SK-N-SH treated with all-trans-retinoic acid at 6 μM for 48 hours (cell line): Measurements from ENCODE around the gene SPATA18.

ENCODE experiments used
- ARNTL ChIP-seq: fragments of 450-650 bp; formaldehyde crosslinking; IDR thresholded peaks from 2 replicates; pipeline ENCODE4 v1.5.0; 2020; ENCODE audit warnings: low read depth, mild to moderate bottlenecking, moderate library complexity, borderline replicate concordance
- BACH2 ChIP-seq: fragments of 250-450 bp; sonication (Bioruptor Pico); IDR thresholded peaks from 2 replicates; pipeline ENCODE4 v1.9.0; 2021; ENCODE audit warnings: mild to moderate bottlenecking, borderline replicate concordance
- ISL1 ChIP-seq: fragments of 250-450 bp; sonication (Bioruptor Pico); IDR thresholded peaks from 2 replicates; pipeline ENCODE4 v2.1.2; 2022; ENCODE audit warnings: mild to moderate bottlenecking, moderate library complexity
- PPARA ChIP-seq: fragments of 250-450 bp; sonication (Bioruptor Pico); IDR thresholded peaks from 2 replicates; pipeline ENCODE4 v1.5.0; 2020; ENCODE audit warnings: mild to moderate bottlenecking, borderline replicate concordance
- RARB ChIP-seq: fragments of 250-450 bp; sonication (Bioruptor Pico); IDR thresholded peaks from 2 replicates; pipeline ENCODE4 v1.8.0; 2021; ENCODE audit warnings: mild to moderate bottlenecking, moderate library complexity
- TOX ChIP-seq: fragments of 250-450 bp; sonication (Bioruptor Pico); IDR thresholded peaks from 2 replicates; pipeline ENCODE4 v1.8.0; 2021; ENCODE audit warnings: mild to moderate bottlenecking, moderate library complexity, borderline replicate concordance
- TSHZ2 ChIP-seq: fragments of 250-450 bp; sonication (Bioruptor Pico); IDR thresholded peaks from 2 replicates; pipeline ENCODE4 v1.5.0; 2020; ENCODE audit warnings: mild to moderate bottlenecking, moderate library complexity
- ZFP3 ChIP-seq: fragments of 250-450 bp; sonication (Bioruptor Pico); IDR thresholded peaks from 2 replicates; pipeline ENCODE4 v1.5.0; 2020; ENCODE audit warnings: mild to moderate bottlenecking, moderate library complexity
- ZFP30 ChIP-seq: fragments of 450-650 bp; formaldehyde crosslinking; IDR thresholded peaks from 2 replicates; pipeline ENCODE4 v1.5.0; 2022; ENCODE audit warnings: mild to moderate bottlenecking, moderate library complexity
- ZNF70 ChIP-seq: fragments of 450-650 bp; formaldehyde crosslinking; IDR thresholded peaks from 2 replicates; pipeline ENCODE4 v1.5.0; 2020; ENCODE audit warnings: mild to moderate bottlenecking, moderate library complexity
- TF ChIP-seq, protein P1 (sequence below): fragments of 250-450 bp; sonication (Bioruptor Pico); IDR thresholded peaks from 2 replicates; pipeline ENCODE4 v1.8.0; 2021; ENCODE audit warnings: low read depth, mild to moderate bottlenecking, moderate library complexity, borderline replicate concordance

- TF ChIP-seq ZFP3, result no peak
- TF ChIP-seq PPARA (CRISPR knock-in tag), result no peak
- TF ChIP-seq ARNTL (CRISPR knock-in tag), result no peak
- TF ChIP-seq BACH2 (CRISPR knock-in tag), result no peak
- no peak for TF ChIP-seq ZNF70
- no peak for TF ChIP-seq TOX (CRISPR knock-in tag)
- TF ChIP-seq RARB (CRISPR knock-in tag), result no peak
- no peak for TF ChIP-seq TSHZ2 (CRISPR knock-in tag)
- no peak for TF ChIP-seq ZFP30
- no peak for TF ChIP-seq ISL1 (CRISPR knock-in tag)
- TF ChIP-seq, protein P1, sequence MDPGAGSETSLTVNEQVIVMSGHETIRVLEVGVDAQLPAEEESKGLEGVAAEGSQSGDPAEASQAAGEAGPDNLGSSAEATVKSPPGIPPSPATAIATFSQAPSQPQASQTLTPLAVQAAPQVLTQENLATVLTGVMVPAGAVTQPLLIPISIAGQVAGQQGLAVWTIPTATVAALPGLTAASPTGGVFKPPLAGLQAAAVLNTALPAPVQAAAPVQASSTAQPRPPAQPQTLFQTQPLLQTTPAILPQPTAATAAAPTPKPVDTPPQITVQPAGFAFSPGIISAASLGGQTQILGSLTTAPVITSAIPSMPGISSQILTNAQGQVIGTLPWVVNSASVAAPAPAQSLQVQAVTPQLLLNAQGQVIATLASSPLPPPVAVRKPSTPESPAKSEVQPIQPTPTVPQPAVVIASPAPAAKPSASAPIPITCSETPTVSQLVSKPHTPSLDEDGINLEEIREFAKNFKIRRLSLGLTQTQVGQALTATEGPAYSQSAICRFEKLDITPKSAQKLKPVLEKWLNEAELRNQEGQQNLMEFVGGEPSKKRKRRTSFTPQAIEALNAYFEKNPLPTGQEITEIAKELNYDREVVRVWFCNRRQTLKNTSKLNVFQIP, result no peak
Measured at GRCh38 chr4:52019936-52020657, 31.0 kb upstream of the SPATA18 start, which contains the start of gene LRRC66.
